Left ventricle myocardium inferior (tissue), 1 donor: Measurements from ENCODE around the gene CD180. TPM values are rescaled to one million over a fixed set of nuclear protein-coding genes. Genes with fewer than 3 reads are reported as not detected.

ENCODE experiments used
- DNase-seq: peaks from one replicate; pipeline ENCODE4 v3.0.0-alpha.2; 2020
- H3K27ac ChIP-seq: fragments of 200-600 bp; replicated peaks from 2 replicates; pipeline ENCODE4 v1.8.0; 2021
- H3K27me3 ChIP-seq: fragments of 200-600 bp; 2 replicates; pipeline ENCODE4 v1.8.0; 2021; ENCODE audit warnings: low read depth
- H3K36me3 ChIP-seq: fragments of 200-600 bp; 2 replicates; pipeline ENCODE4 v1.8.0; 2021
- H3K4me1 ChIP-seq: fragments of 200-600 bp; 2 replicates; pipeline ENCODE4 v1.8.0; 2021
- H3K4me3 ChIP-seq: fragments of 200-600 bp; 2 replicates; pipeline ENCODE4 v1.8.0; 2021; ENCODE audit warnings: mild to moderate bottlenecking, moderate library complexity
- H3K9me3 ChIP-seq: fragments of 200-600 bp; replicated peaks from 2 replicates; pipeline ENCODE4 v1.8.0; 2021
- CTCF ChIP-seq: fragments of 200-600 bp; IDR thresholded peaks from 2 replicates; pipeline ENCODE4 v1.8.0; 2021; ENCODE audit warnings: antibody characterized with exemption, mild to moderate bottlenecking, borderline replicate concordance
- intact Hi-C: fragments of 100-400 bp; cut with micrococcal nuclease; formaldehyde crosslinking; loops from one replicate; pipeline ENCODE4 v1.11.0; 2022
- total RNA-seq: library from RNA; stranded (reverse); fragmentation: NEBNext Ultra II Directional; extraction: Animal tissue kit (Norgen Biotek cat#: 25700); gene quantifications from one replicate; pipeline ENCODE4 v1.2.1, GENCODE V29; 2021
- donor health status: DM: no; HTN: yes; CAD: no; lungs with severe emphysema.

Gene CD180
- total RNA-seq, 1 donor from 2014 or later, result 0.44 TPM

- intact Hi-C loops, result no loop called here
- TF ChIP-seq CTCF, result no peak
- H3K27ac ChIP-seq, result no peak overlapping the region
- peaks cover 28% of the 10 kb centered on the region for H3K4me1 ChIP-seq
- H3K4me3 ChIP-seq, result no peak overlapping the region
- no peaks in the 10 kb centered on the region for H3K27me3 ChIP-seq
- no peak for DNase-seq
- no peaks in the 10 kb centered on the region for H3K36me3 ChIP-seq
- no peaks in the 10 kb centered on the region for H3K9me3 ChIP-seq
These were observed 15.3 kb upstream of the CD180 start for GRCh38 chr5:67211926-67212325.

GRCh38 chr5:67209141-67209771 is 12.7 kb upstream of the CD180 start:
- peak; percentile 40 for DNase-seq
- TF ChIP-seq CTCF, result peak; percentile 88
- intact Hi-C loops, result no loop called here
- Histone ChIP-seq H3K27ac (no peak overlapping the region), H3K9me3 (no peaks in the 10 kb centered on the region), H3K27me3 (no peaks in the 10 kb centered on the region), H3K36me3 (no peaks in the 10 kb centered on the region), H3K4me1 (peaks cover 8% of the 10 kb centered on the region), H3K4me3 (no peak overlapping the region)

- Histone ChIP-seq H3K4me3 (no peak overlapping the region), H3K27ac (peak overlapping the region; percentile 15), H3K9me3 (no peaks in the 10 kb centered on the region), H3K36me3 (no peaks in the 10 kb centered on the region), H3K27me3 (no peaks in the 10 kb centered on the region), H3K4me1 (peaks cover 16% of the 10 kb centered on the region)
- TF ChIP-seq CTCF, result no peak
- DNase-seq, result no peak
- intact Hi-C loops, result no loop called here
These were observed 11.8 kb upstream of the CD180 start for GRCh38 chr5:67208403-67208802.

GRCh38 chr5:67206929-67207328 is 10.3 kb upstream of the CD180 start:
- H3K9me3 ChIP-seq, result no peaks in the 10 kb centered on the region
- H3K4me3 ChIP-seq, result no peak overlapping the region
- H3K27ac ChIP-seq, result no peak overlapping the region
- TF ChIP-seq CTCF, result no peak
- DNase-seq, result no peak
- no peaks in the 10 kb centered on the region for H3K36me3 ChIP-seq
- peaks cover 16% of the 10 kb centered on the region for H3K4me1 ChIP-seq
- H3K27me3 ChIP-seq, result no peaks in the 10 kb centered on the region
- intact Hi-C loops, result no loop called here

GRCh38 chr5:67206461-67206860 is 9.9 kb upstream of the CD180 start:
- intact Hi-C loops, result no loop called here
- peaks cover 16% of the 10 kb centered on the region for H3K4me1 ChIP-seq
- H3K27me3 ChIP-seq, result no peaks in the 10 kb centered on the region
- no peak for DNase-seq
- H3K4me3 ChIP-seq, result no peak overlapping the region
- H3K9me3 ChIP-seq, result peaks cover 2% of the 10 kb centered on the region
- H3K36me3 ChIP-seq, result no peaks in the 10 kb centered on the region
- no peak for TF ChIP-seq CTCF
- peak overlapping the region; percentile 55 for H3K27ac ChIP-seq

- no peak for DNase-seq
- H3K4me3 ChIP-seq, result no peak overlapping the region
- no peak for TF ChIP-seq CTCF
- H3K27me3 ChIP-seq, result no peaks in the 10 kb centered on the region
- H3K9me3 ChIP-seq, result peaks cover 7% of the 10 kb centered on the region
- intact Hi-C loops, result no loop called here
- peak overlapping the region; percentile 55 for H3K27ac ChIP-seq
- H3K4me1 ChIP-seq, result peaks cover 16% of the 10 kb centered on the region
- no peaks in the 10 kb centered on the region for H3K36me3 ChIP-seq
These were observed 9.4 kb upstream of the CD180 start for GRCh38 chr5:67205981-67206380.
